ENCODE measurements around the gene CNN1. TPM values are rescaled to one million over a fixed set of nuclear protein-coding genes. Genes with fewer than 3 reads are reported as not detected.
A peak's percentile ranks its signal among the peaks of the same experiment; 100 is the strongest.

Gene CNN1
- total and polyA plus RNA-seq, 9 of the 15 experiments (the other 6 are each of a cell fraction or from before 2014, with no cell fraction given) = 0.23 to 10.6 (median 5.2) TPM

GRCh38 chr19:11496391-11497163 lies 42.1 kb upstream of the CNN1 start (continued):
- no peak for TF ChIP-seq ZNF407 (IDR thresholded peaks at IDR 0.05; ENCODE audit: low read depth)
- TF ChIP-seq PTTG1 (tag; IDR thresholded peaks at IDR 0.05; ENCODE audit: low read depth) = no peak
- TF ChIP-seq SMARCC2 (IDR thresholded peaks at IDR 0.05; ENCODE audit: low read depth) = no peak
- TF ChIP-seq ZNF717 (CRISPR knock-in tag; IDR thresholded peaks at IDR 0.05) = no peak
- TF ChIP-seq TOE1 (IDR thresholded peaks at IDR 0.05; ENCODE audit: borderline replicate concordance) = peak; percentile 38; the same call in 1 of the 2 replicates
- no peak for TF ChIP-seq TOE1 (CRISPR knock-in tag; IDR thresholded peaks at IDR 0.05; ENCODE audit: borderline replicate concordance, low read depth)
- TF ChIP-seq MTA3 (IDR thresholded peaks at IDR 0.05; ENCODE audit: borderline replicate concordance) = 0 out of 2 replicates have a peak, but pooled peaks have one; percentile 40
- no peak for TF ChIP-seq MEF2A (IDR thresholded peaks at IDR 0.05; ENCODE audit: control insufficient read depth, low read depth, low read length)
- no peak for TF ChIP-seq HLTF (IDR thresholded peaks at IDR 0.05)
- TF ChIP-seq ZBTB8A (IDR thresholded peaks at IDR 0.05; ENCODE audit: partially characterized antibody) = no peak
- TF ChIP-seq EP400 (IDR thresholded peaks at IDR 0.05) = no peak
- TF ChIP-seq ZFP36 (IDR thresholded peaks at IDR 0.05; ENCODE audit: low read depth, low read length, partially characterized antibody) = peak; percentile 43
- peak; percentile 32 to 70 for TF ChIP-seq E2F6 (IDR thresholded peaks at IDR 0.05; ENCODE audit: borderline replicate concordance in 1 of 2, extremely low read depth in 1 of 2, insufficient read depth in 1 of 2, insufficient read length in 1 of 2, low read depth in 1 of 2, low read length in 1 of 2, poor library complexity in 1 of 2, severe bottlenecking in 1 of 2)
- TF ChIP-seq POLR2G (IDR thresholded peaks at IDR 0.05; ENCODE audit: low read depth, low read length) = no peak
- TF ChIP-seq FOXJ3 (CRISPR knock-in tag; IDR thresholded peaks at IDR 0.05) = no peak
- peak; percentile 23 to 73; a peak in 2 of 4 replicates for TF ChIP-seq MAZ (CRISPR knock-in tag; conservative IDR thresholded peaks at IDR 0.05 in 1 of 2, IDR thresholded peaks at IDR 0.05 in 1 of 2)
- TF ChIP-seq POLR2A (conservative IDR thresholded peaks at IDR 0.05) = no peak
